Stimulated activated CD8-positive, alpha-beta memory T cell treated with anti-CD3 and anti-CD28 coated beads, Interleukin-15, amount 100 ng/mL, for 4 hours (primary cell): ENCODE results near the gene MTG2.

Source experiments
- DNase-seq, 2 donors: peaks; one replicate each; pipeline ENCODE4 v3.0.0-alpha.2; 2020; ENCODE audit warnings: low read depth in 2 of 2

Gene MTG2

GRCh38 chr20:62235001-62235776 lies 52.4 kb downstream of the MTG2 start:
- no peak for DNase-seq

- DNase-seq: no peak
Observed at GRCh38 chr20:62235777-62236157, 52.9 kb downstream of the MTG2 start.

- no peak for DNase-seq
Observed at GRCh38 chr20:62236200-62236599, 53.4 kb downstream of the MTG2 start.

GRCh38 chr20:62236766-62237513 lies 54.1 kb downstream of the MTG2 start:
- no peak for DNase-seq

GRCh38 chr20:62237514-62237800 lies 54.6 kb downstream of the MTG2 start:
- no peak for DNase-seq

- peak; percentile 100 for DNase-seq
Observed at GRCh38 chr20:62237801-62238568, 55.2 kb downstream of the MTG2 start, which contains the start of gene OSBPL2. TSS of gene OSBPL2 (plus strand) at chr20:62238521. CDS start at chr20:62256185, 17,664 bp downstream.

- no peak for DNase-seq
Observed at GRCh38 chr20:62238569-62239277, 55.9 kb downstream of the MTG2 start.

- no peak for DNase-seq
Observed at GRCh38 chr20:62239278-62239879, 56.6 kb downstream of the MTG2 start.

GRCh38 chr20:62240020-62240685 lies 57.3 kb downstream of the MTG2 start:
- DNase-seq: no peak

- DNase-seq: no peak
Observed at GRCh38 chr20:62241506-62241905, 58.7 kb downstream of the MTG2 start.

GRCh38 chr20:62242176-62242575 lies 59.3 kb downstream of the MTG2 start:
- DNase-seq: no peak

- DNase-seq: no peak
Observed at GRCh38 chr20:62243106-62243505, 60.3 kb downstream of the MTG2 start.

GRCh38 chr20:62243906-62244515 lies 61.2 kb downstream of the MTG2 start:
- DNase-seq: no peak

GRCh38 chr20:62244644-62245108 lies 61.8 kb downstream of the MTG2 start:
- DNase-seq: no peak

GRCh38 chr20:62245911-62246280 lies 63.1 kb downstream of the MTG2 start:
- no peak for DNase-seq

GRCh38 chr20:62246431-62246830 lies 63.6 kb downstream of the MTG2 start:
- DNase-seq: no peak

GRCh38 chr20:62246872-62247652 lies 64.2 kb downstream of the MTG2 start:
- DNase-seq: no peak

- DNase-seq: no peak
Observed at GRCh38 chr20:62248890-62249560, 66.2 kb downstream of the MTG2 start.

- no peak for DNase-seq
Observed at GRCh38 chr20:62252342-62252966, 69.6 kb downstream of the MTG2 start.
